ENCODE measurements around the gene C22orf23. TPM values are rescaled to one million over a fixed set of nuclear protein-coding genes. Genes with fewer than 3 reads are reported as not detected.

C22orf23 gene
- total and polyA plus RNA-seq, 9 of the 15 experiments (the other 6 are each of a cell fraction or from before 2014, with no cell fraction given), result 0.25 to 1.0 (median 0.53) TPM

GRCh38 chr22:37971475-37972434 lies 18.4 kb upstream of the C22orf23 start (continued):
- TF ChIP-seq, protein P1, sequence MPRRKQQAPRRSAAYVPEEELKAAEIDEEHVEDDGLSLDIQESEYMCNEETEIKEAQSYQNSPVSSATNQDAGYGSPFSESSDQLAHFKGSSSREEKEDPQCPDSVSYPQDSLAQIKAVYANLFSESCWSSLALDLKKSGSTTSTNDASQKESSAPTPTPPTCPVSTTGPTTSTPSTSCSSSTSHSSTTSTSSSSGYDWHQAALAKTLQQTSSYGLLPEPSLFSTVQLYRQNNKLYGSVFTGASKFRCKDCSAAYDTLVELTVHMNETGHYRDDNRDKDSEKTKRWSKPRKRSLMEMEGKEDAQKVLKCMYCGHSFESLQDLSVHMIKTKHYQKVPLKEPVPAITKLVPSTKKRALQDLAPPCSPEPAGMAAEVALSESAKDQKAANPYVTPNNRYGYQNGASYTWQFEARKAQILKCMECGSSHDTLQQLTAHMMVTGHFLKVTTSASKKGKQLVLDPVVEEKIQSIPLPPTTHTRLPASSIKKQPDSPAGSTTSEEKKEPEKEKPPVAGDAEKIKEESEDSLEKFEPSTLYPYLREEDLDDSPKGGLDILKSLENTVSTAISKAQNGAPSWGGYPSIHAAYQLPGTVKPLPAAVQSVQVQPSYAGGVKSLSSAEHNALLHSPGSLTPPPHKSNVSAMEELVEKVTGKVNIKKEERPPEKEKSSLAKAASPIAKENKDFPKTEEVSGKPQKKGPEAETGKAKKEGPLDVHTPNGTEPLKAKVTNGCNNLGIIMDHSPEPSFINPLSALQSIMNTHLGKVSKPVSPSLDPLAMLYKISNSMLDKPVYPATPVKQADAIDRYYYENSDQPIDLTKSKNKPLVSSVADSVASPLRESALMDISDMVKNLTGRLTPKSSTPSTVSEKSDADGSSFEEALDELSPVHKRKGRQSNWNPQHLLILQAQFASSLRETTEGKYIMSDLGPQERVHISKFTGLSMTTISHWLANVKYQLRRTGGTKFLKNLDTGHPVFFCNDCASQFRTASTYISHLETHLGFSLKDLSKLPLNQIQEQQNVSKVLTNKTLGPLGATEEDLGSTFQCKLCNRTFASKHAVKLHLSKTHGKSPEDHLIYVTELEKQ (CRISPR knock-in tag; IDR thresholded peaks at IDR 0.05), result no peak
- no peak for TF ChIP-seq TAL1 (IDR thresholded peaks at IDR 0.05)
- TF ChIP-seq, protein P2, sequence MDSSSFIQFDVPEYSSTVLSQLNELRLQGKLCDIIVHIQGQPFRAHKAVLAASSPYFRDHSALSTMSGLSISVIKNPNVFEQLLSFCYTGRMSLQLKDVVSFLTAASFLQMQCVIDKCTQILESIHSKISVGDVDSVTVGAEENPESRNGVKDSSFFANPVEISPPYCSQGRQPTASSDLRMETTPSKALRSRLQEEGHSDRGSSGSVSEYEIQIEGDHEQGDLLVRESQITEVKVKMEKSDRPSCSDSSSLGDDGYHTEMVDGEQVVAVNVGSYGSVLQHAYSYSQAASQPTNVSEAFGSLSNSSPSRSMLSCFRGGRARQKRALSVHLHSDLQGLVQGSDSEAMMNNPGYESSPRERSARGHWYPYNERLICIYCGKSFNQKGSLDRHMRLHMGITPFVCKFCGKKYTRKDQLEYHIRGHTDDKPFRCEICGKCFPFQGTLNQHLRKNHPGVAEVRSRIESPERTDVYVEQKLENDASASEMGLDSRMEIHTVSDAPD (CRISPR knock-in tag; IDR thresholded peaks at IDR 0.05), result no peak
- TF ChIP-seq RBM39 (optimal IDR thresholded peaks at IDR 0.05; ENCODE audit: low read depth, low read length), result no peak

Data from K562 (cell line).